Kidney (tissue), 14 donors: ENCODE data around the gene ZNF618. TPM values are rescaled to one million over a fixed set of nuclear protein-coding genes. Genes with fewer than 3 reads are reported as not detected.

Experiments used
- DNase-seq, 5 donors: peaks; one replicate each; pipeline ENCODE4 v3.0.0-alpha.2; 2013 to 2020
- FAIRE-seq: peaks from 2 replicates; lab custom pipeline; 2012; peaks lifted over from hg19 to GRCh38; lab: Jason Lieb, UNC
- H3K27ac ChIP-seq, 2 donors: one replicate each; pipeline ENCODE4 v1.7.0; 2013; ENCODE audit warnings: low read depth in 2 of 2, low read length in 2 of 2, inconsistent platforms in 1 of 2
- H3K27me3 ChIP-seq: one replicate; pipeline ENCODE4 v1.7.1; 2013; ENCODE audit warnings: low read length, inconsistent platforms; ENCODE audit not compliant: control insufficient read depth, insufficient read depth
- H3K36me3 ChIP-seq, 3 donors: one replicate each; pipeline versions ENCODE4 v1.7.0 to v1.7.1; 2013; ENCODE audit warnings: low read length in 3 of 3, control low read depth in 1 of 3, inconsistent platforms in 1 of 3; ENCODE audit not compliant: insufficient read depth in 3 of 3, control insufficient read depth in 2 of 3
- H3K4me1 ChIP-seq, 3 donors: one replicate each; pipeline versions ENCODE4 v1.7.0 to v1.7.1; 2013; ENCODE audit warnings: low read length in 3 of 3, inconsistent platforms in 1 of 3, low read depth in 1 of 3; ENCODE audit not compliant: control insufficient read depth in 2 of 3, insufficient read depth in 2 of 3
- H3K4me3 ChIP-seq, 3 donors: one replicate each; pipeline versions ENCODE4 v1.7.0 to v1.8.1; 2013; ENCODE audit warnings: low read length in 3 of 3, control low read depth in 1 of 3, inconsistent platforms in 1 of 3
- H3K9ac ChIP-seq, 3 donors: one replicate each; pipeline versions ENCODE4 v1.7.0 to v1.7.1; 2013; ENCODE audit warnings: low read length in 3 of 3, control low read depth in 1 of 3, inconsistent platforms in 1 of 3
- H3K9me3 ChIP-seq, 3 donors: one replicate each; pipeline versions ENCODE4 v1.7.0 to v1.7.1; 2013; ENCODE audit warnings: low read length in 3 of 3, control low read depth in 1 of 3, inconsistent platforms in 1 of 3; ENCODE audit not compliant: control insufficient read depth in 2 of 3, insufficient read depth in 1 of 3
- CTCF ChIP-seq: IDR thresholded peaks from 3 replicates; pipeline ENCODE4 v1.5.1; 2012; ENCODE audit warnings: mild to moderate bottlenecking, moderate library complexity, borderline replicate concordance; ENCODE audit not compliant: insufficient read depth; ENCODE audit errors: extremely low read depth
- intact Hi-C: fragments of 100-400 bp; cut with DNase I; formaldehyde crosslinking; loops from one replicate; pipeline ENCODE4 v1.11.1; 2022
- polyA plus RNA-seq: library from polyadenylated mRNA; stranded (reverse); fragments of 350-450 nt; fragmentation: Illumina TruSeq; extraction: RNeasy Lipid Tissue Mini Kit (QIAGEN cat#74804); gene quantifications from one replicate; pipeline ENCODE4 v1.2.3, GENCODE V29; 2014; ENCODE audit warnings: low read depth, low replicate concordance; ENCODE audit not compliant: insufficient read depth
- total RNA-seq: library from RNA; stranded (reverse); fragmentation: NEBNext Ultra II Directional; extraction: Animal tissue kit (Norgen Biotek cat#: 25700); gene quantifications from one replicate; pipeline ENCODE4 v1.2.1, GENCODE V29; 2021
- donor health status: control.
- donor health status: control.
- donor health status: control.
- donor health status: control.
- donor health status: control.
- donor health status: DM: yes; HTN: yes; CAD: no.
- donor health status: Normal renal cell carcinoma (clear cell type).

ZNF618 gene
- total and polyA plus RNA-seq, 2 donors from 2014 or later, result 5.6 to 31.9 TPM

DNA sequence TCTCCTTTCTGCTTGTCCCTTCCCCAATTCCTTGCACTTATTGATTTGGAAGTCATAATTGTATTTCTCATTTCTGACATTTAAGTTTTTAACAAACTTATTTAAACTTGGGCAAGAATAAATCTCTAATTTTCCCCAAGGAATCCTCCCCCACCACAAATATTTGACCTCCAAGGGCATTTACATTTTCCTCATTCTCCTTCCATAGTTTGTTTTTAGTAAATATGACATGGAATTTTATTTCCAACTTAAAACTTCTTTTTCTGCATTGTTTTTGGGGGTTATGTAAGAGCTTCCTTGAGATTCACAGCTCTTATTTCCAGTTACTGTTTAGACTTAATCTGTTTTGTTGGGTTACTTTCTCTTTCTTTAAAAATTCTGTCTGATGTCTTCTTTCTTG is 64.9 kb downstream of the ZNF618 start:
- FAIRE-seq (no peak), DNase-seq (no peak)
- no peak for TF ChIP-seq CTCF
- H3K9ac ChIP-seq, result no peak overlapping the region
- H3K9me3 ChIP-seq, result no peaks in the 10 kb centered on the region
- no peak overlapping the region for H3K27ac ChIP-seq
- H3K36me3 ChIP-seq, result no peaks in the 10 kb centered on the region
- H3K4me3 ChIP-seq, result no peak overlapping the region
- peaks cover 0 to 7% (median 5%) of the 10 kb centered on the region in 3 donors for H3K4me1 ChIP-seq
- intact Hi-C loops, result no loop called here
- H3K27me3 ChIP-seq, result no peaks in the 10 kb centered on the region

- DNase-seq, result no peak
- intact Hi-C loops, result no loop called here
- Histone ChIP-seq H3K9ac (no peak overlapping the region), H3K27ac (no peak overlapping the region), H3K4me1 (peaks cover 0 to 7% (median 5%) of the 10 kb centered on the region in 3 donors), H3K9me3 (no peaks in the 10 kb centered on the region), H3K27me3 (no peaks in the 10 kb centered on the region), H3K4me3 (no peak overlapping the region), H3K36me3 (no peaks in the 10 kb centered on the region)
- no peak for TF ChIP-seq CTCF
- no peak for FAIRE-seq
Observed at GRCh38 chr9:113941526-113941925, 65.4 kb downstream of the ZNF618 start.

- no peak for TF ChIP-seq CTCF
- DNase-seq, result no peak
- intact Hi-C loops, result no loop called here
- no peak overlapping the region for H3K27ac ChIP-seq
- FAIRE-seq, result no peak
- H3K4me1 ChIP-seq, result peaks cover 0 to 7% (median 5%) of the 10 kb centered on the region in 3 donors
- H3K36me3 ChIP-seq, result no peaks in the 10 kb centered on the region
- H3K4me3 ChIP-seq, result no peak overlapping the region
- no peaks in the 10 kb centered on the region for H3K9me3 ChIP-seq
- no peak overlapping the region for H3K9ac ChIP-seq
- H3K27me3 ChIP-seq, result no peaks in the 10 kb centered on the region
Observed at GRCh38 chr9:113943112-113944009, 67.3 kb downstream of the ZNF618 start.
